OCI-LY7 (cell line): ENCODE data around the gene MYO1F.

ENCODE experiments used
- CTCF ChIP-seq: fragments of 200-600 bp; sonication (generic); conservative IDR thresholded peaks from 2 replicates; pipeline ENCODE4 v1.5.1; 2014; ENCODE audit warnings: mild to moderate bottlenecking, antibody characterized with exemption, low read length, moderate library complexity, mixed read lengths
- EZH2phosphoT487 ChIP-seq: fragments of 200-600 bp; sonication (generic); IDR thresholded peaks from 2 replicates; pipeline ENCODE4 v1.6.1; 2018; ENCODE audit warnings: low read depth, borderline replicate concordance, mild to moderate bottlenecking, mixed run types, antibody characterized with exemption, low read length, moderate library complexity, mixed read lengths

DNA sequence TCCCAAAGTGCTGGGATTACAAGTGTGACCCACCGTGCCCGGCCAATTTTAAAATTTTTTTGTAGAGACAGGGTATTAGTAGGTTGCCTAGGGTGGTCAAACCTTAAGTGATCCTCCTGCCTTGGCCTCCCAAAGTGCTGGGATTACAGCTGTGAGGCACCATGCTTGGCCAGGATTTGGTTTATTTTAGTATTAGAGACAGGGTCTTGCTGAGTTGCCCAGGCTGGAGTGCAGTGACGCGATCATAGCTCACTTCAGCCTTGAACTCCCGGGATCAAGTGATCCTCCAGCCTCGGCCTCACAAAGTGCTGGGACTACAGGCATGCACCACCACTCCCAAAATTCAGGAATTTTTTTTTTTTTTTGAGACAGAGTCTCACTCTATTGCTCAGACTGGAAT, 57.9 kb downstream of the MYO1F start:
- TF ChIP-seq CTCF = no peak
- TF ChIP-seq EZH2phosphoT487 = no peak
